GM12864 (cell line): ENCODE results near the gene NEK6.

ENCODE experiments used
- DNase-seq: peaks from one replicate; pipeline ENCODE4 v3.0.0-alpha.2; 2011; ENCODE audit warnings: low read depth
- H3K4me3 ChIP-seq: 2 replicates; pipeline ENCODE4 v1.5.1; 2011; ENCODE audit warnings: mild to moderate bottlenecking, low read depth, low read length, control low read depth
- CTCF ChIP-seq: IDR thresholded peaks from 2 replicates; pipeline ENCODE4 v1.5.1; 2011; ENCODE audit warnings: low read depth, mild to moderate bottlenecking, moderate library complexity, low read length, control low read depth, inconsistent platforms; ENCODE audit errors: missing control alignments

NEK6 gene

DNA sequence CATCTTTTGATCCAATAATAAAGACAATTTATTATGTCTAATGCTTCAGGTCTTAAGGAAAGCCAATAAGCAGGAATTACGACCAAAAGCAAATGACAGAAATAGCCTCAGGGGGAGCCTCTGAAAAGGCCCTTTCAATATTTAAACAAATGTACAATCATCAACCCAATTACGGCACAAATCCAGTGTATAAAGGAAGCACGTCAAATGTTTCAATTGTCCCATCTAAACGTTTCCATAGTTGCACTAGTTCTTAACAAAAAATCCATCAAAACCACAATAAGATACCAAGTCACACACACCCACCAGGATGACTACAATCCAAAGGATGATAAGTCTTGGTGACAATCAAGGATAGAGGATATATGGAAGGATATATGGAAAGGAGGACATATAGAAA, 115.6 kb downstream of the NEK6 start:
- TF ChIP-seq CTCF = no peak
- no peak for DNase-seq
- H3K4me3 ChIP-seq = no peak overlapping the region

GRCh38 chr9:124373851-124374250, 116.1 kb downstream of the NEK6 start:
- no peak for TF ChIP-seq CTCF
- H3K4me3 ChIP-seq = no peak overlapping the region
- DNase-seq = no peak

GRCh38 chr9:124375726-124376125, 118.0 kb downstream of the NEK6 start:
- no peak for DNase-seq
- TF ChIP-seq CTCF = no peak

GRCh38 chr9:124376329-124376728, 118.6 kb downstream of the NEK6 start:
- no peak overlapping the region for H3K4me3 ChIP-seq
- no peak for DNase-seq
- no peak for TF ChIP-seq CTCF

More at GRCh38 chr9:124375726-124376125, 118.0 kb downstream of the NEK6 start:
- H3K4me3 ChIP-seq = no peak overlapping the region

DNA sequence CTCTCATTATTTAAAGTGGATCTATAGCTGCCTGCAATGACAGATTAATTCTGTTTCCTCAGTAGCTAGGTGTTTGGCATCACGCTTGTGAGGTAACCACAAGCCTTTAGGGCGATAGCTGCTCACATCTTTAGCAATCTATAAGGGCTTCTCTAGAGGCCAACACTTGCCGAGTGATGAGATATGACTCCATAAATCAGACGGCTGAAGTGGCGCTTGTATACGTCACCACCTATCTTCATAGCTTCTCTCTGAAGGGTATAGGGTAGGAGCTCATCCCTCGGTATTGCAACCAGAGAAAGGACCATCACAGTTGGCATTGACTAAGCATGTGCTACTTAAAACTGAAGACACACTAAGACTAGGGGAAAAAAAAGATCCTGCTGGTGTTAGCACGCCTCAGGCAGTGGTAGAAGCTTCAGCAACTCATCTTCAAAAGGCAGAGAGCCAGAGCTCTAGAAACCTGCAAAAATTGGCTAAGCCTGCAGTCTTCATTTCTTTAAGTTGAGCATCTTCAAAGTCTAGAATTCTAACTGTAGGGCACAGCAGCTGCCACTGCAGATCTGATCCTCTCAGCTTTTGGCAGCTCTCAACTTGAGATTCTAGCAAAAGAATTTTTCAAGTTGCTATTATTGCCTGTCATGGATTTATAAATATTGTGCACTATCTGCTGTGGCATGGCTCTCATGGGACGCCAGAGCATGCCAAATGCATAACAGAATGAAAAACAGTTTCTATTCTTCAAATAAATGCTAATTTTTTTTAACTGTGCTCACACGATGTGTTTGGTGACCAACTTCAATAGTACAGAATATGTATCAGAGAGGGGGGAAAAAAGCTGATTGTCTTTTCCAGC, 120.0 kb downstream of the NEK6 start:
- no peak for DNase-seq
- no peak for TF ChIP-seq CTCF
- H3K4me3 ChIP-seq = no peak overlapping the region

DNA sequence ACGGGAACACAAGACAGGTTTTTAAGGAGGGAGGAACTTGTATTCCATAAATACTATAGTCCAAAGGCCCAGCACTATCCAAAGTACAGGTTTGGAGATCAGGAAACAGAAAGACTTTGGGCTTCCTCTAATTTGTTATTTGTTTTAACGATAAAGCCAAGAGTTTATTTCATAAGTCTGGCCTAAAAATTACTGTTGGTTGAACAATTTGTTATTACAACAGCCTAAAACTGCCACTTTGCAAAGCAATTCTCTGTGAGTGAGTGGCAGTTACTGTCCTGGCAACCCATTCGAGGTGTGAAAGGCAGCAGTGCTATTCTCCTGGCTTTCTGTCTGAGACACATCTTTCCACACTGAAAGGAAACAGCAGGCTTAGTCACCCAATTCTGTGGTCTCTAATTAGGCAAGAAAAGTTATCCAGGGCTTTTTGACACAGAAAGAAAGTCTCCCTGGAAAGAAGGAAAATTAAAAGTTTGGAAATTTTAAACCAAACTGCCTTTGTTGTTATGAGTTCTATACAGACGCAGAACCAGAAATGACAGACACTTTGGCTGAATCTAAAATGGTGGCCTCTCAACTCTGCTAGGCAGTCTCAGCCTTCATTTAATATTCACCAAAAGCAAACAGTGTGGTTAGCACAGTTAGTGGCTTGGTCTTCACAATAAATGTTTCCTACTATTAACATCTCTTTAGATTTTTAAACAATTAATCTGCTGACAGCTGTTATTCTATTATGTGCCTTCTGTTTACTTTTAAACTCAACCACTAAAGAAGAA, 123.6 kb downstream of the NEK6 start:
- TF ChIP-seq CTCF = no peak
- H3K4me3 ChIP-seq = no peak overlapping the region
- no peak for DNase-seq
